BJ (cell line): ENCODE data around the gene SLC5A7. TPM values are rescaled to one million over a fixed set of nuclear protein-coding genes. Genes with fewer than 3 reads are reported as not detected.

ENCODE experiments used
- CTCF ChIA-PET: fragments of 350-600 bp; formaldehyde crosslinking; extraction: SDS; loops from one replicate; lab custom pipeline; 2021; ENCODE audit warnings: antibody characterized with exemption, inconsistent platforms; lab: Yijun Ruan, JAX
- POLR2A ChIA-PET: fragments of 300-600 bp; sonication (Branson Sonifier 250); formaldehyde crosslinking; extraction: SDS; loops from one replicate; lab custom pipeline; 2021; ENCODE audit warnings: antibody characterized with exemption; lab: Charles Lee
- DNase-seq: peaks from one replicate; pipeline ENCODE4 v3.0.0-alpha.2; 2011; ENCODE audit warnings: low read depth
- H3K27me3 ChIP-seq: 2 replicates; pipeline ENCODE4 v1.6.0; 2011; ENCODE audit warnings: low read length; ENCODE audit not compliant: control insufficient read depth, insufficient read depth
- H3K36me3 ChIP-seq: 2 replicates; pipeline ENCODE4 v1.5.1; 2011; ENCODE audit warnings: low read length; ENCODE audit not compliant: control insufficient read depth, insufficient read depth
- H3K4me3 ChIP-seq: 2 replicates; pipeline ENCODE4 v1.5.1; 2011; ENCODE audit warnings: low read depth, mild to moderate bottlenecking, control low read depth, low read length
- polyA plus RNA-seq: library from polyadenylated mRNA; depleted of rRNA; stranded (reverse); fragments of >200 nt; gene quantifications from 2 replicates; pipeline ENCODE4 v1.2.3, GENCODE V29; 2011
- TF ChIP-seq, protein P1 (sequence below): IDR thresholded peaks from 2 replicates; pipeline ENCODE4 v1.5.1; 2011; ENCODE audit warnings: low read depth, mild to moderate bottlenecking, control low read depth, inconsistent platforms, low read length, moderate library complexity; ENCODE audit not compliant: insufficient read depth

The SLC5A7 gene
- polyA plus RNA-seq, 1 experiment: not detected

DNA sequence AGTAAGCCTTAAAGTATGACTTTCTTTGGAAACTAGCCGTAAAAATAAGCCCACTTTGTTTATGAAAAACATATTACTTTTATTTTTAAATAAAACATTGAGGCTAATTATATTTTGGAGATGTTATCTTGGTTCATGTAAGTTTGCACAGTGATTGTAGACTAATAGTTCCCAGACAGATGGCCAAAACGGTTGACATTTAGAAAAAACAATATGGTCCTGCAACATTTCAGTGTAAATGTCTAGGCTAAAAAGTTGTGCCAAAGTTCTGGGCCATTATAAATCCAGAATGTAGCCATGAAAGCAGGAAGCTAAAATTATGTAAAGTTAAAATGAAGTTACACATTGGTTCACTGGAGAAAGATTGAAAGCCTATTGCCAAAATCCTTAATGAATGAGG is 43.6 kb downstream of the SLC5A7 start:
- CTCF ChIA-PET: no interaction called here

DNA sequence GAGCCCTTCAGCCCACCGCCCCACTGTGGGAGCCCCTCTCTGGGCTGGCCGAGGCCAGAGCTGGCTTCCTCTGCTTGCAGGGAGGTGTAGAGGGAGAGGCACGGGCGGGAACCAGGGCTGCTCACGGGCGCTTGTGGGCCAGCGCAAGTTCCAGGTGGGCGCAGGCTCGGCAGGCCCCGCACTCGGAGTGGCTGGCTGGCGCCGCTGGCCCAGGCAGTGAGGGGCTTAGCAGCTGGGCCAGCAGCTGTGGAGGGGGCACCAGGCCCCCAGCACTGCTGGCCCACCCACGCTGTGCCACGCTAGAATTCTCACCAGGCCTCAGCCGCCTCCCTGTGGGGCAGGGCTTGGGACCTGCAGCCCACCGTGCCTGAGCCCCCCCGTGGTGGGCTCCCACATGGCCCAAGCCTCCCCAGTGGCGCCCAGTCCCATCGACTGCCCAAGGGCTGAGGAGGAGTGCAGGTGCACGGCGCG is 45.2 kb downstream of the SLC5A7 start:
- ChIA-PET CTCF (no interaction called here), POLR2A (no interaction called here)
- TF ChIP-seq, protein P1, sequence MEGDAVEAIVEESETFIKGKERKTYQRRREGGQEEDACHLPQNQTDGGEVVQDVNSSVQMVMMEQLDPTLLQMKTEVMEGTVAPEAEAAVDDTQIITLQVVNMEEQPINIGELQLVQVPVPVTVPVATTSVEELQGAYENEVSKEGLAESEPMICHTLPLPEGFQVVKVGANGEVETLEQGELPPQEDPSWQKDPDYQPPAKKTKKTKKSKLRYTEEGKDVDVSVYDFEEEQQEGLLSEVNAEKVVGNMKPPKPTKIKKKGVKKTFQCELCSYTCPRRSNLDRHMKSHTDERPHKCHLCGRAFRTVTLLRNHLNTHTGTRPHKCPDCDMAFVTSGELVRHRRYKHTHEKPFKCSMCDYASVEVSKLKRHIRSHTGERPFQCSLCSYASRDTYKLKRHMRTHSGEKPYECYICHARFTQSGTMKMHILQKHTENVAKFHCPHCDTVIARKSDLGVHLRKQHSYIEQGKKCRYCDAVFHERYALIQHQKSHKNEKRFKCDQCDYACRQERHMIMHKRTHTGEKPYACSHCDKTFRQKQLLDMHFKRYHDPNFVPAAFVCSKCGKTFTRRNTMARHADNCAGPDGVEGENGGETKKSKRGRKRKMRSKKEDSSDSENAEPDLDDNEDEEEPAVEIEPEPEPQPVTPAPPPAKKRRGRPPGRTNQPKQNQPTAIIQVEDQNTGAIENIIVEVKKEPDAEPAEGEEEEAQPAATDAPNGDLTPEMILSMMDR: no peak
- Histone ChIP-seq H3K27me3 (no peaks in the 10 kb centered on the region), H3K36me3 (no peaks in the 10 kb centered on the region), H3K4me3 (no peak overlapping the region)
- DNase-seq: no peak

More for the DNA sequence above, 43.6 kb downstream of the SLC5A7 start:
- Histone ChIP-seq H3K4me3 (no peak overlapping the region), H3K27me3 (no peaks in the 10 kb centered on the region), H3K36me3 (no peaks in the 10 kb centered on the region)
- POLR2A ChIA-PET: no interaction called here
- no peak for DNase-seq
- TF ChIP-seq, protein P1: no peak

DNA sequence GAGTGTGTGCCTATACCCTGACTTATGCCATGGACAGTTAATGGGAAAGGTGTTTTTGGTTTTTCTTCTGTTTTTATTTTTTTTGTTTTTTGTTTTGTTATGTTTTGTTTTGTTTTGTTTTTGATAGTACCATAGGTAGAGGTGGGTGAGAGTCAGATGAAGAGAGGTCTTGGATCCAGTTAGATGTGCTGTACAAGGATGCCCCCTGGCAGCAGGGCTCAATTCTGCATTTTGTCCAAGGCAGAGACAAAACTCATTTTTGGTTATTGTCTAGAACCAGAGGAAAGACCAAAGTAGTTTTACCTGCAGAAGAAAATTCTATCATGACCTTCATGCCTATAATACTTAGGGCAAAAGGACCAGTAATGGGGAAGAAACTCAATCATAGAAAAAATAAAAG is 48.5 kb downstream of the SLC5A7 start:
- ChIA-PET POLR2A (no interaction called here), CTCF (no interaction called here)
- TF ChIP-seq, protein P1: no peak
- Histone ChIP-seq H3K4me3 (no peak overlapping the region), H3K27me3 (no peaks in the 10 kb centered on the region), H3K36me3 (no peaks in the 10 kb centered on the region)
- no peak for DNase-seq

DNA sequence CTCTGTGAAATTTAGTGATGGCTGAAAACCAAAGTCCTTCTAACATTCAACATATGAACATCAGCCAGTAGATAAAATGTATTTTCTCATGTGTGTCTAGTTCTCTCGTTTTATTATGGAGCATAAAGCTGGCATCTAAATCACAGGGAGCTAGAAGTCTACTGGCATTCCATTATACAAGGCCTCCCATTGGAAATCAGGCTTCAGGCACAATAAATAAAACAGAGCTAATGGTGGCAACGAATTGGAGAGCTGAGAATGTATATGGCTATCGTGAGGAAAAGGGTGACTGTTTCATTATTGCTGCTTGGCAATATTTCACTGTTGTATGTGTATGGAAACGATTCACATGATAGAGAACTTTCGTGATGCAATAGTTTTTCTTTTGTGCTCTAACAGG is 62.4 kb downstream of the SLC5A7 start:
- ChIA-PET CTCF (interaction anchor here (1.1 kb wide), 1 partner anchor 25 kb away, joined by 3 read pairs; no protein-coding TSS in a partner anchor), POLR2A (no interaction called here)
- TF ChIP-seq, protein P1: no peak
- no peak overlapping the region for H3K4me3 ChIP-seq
- H3K27me3 ChIP-seq: no peaks in the 10 kb centered on the region
- no peaks in the 10 kb centered on the region for H3K36me3 ChIP-seq
- no peak for DNase-seq

DNA sequence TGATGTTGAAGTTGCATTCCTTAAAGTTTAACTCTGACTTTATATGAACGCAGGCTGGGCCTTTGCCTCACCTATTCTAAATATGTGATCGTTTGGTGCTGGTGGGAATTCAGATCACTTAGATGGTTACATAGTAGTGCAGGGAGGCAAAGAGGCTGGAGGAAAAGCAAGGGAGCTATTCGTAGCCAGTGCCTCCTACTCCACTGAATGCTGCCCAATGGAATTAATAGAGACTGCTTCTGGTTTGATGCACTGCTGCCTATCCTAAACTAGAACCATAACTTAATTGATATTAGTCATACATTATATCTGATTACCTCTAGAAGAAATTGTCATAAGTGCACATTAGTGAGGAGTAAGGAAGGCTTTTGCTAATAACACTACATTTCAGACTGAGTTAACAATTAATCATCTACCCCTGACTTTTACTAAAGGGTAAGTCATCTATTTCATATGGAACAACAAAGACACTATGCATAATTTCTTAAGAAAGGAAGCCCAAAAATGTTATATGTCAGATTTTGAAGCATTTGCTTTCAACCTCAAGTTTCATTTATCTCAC is 72.3 kb downstream of the SLC5A7 start:
- TF ChIP-seq, protein P1: no peak
- no peak overlapping the region for H3K4me3 ChIP-seq
- no peaks in the 10 kb centered on the region for H3K27me3 ChIP-seq
- CTCF ChIA-PET: no interaction called here
- POLR2A ChIA-PET: no interaction called here
- H3K36me3 ChIP-seq: no peaks in the 10 kb centered on the region
- DNase-seq: no peak
